SK-N-SH (cell line): Measurements from ENCODE around the gene BAG5. TPM values are rescaled to one million over a fixed set of nuclear protein-coding genes. Genes with fewer than 3 reads are reported as not detected.

Experiments used
- CTCF ChIA-PET: fragments of 300-600, 350-600 bp; formaldehyde crosslinking; extraction: SDS; loops from one replicate; lab custom pipeline; 2021; lab: Yijun Ruan, JAX
- POLR2A ChIA-PET: fragments of 350-600 bp; sonication (Branson Sonifier 250); formaldehyde crosslinking; extraction: SDS; loops from one replicate; lab custom pipeline; 2020; ENCODE audit warnings: antibody characterized with exemption, inconsistent platforms; lab: Yijun Ruan, JAX
- DNase-seq: peaks from one replicate; pipeline ENCODE4 v3.0.0; 2012
- H2AFZ ChIP-seq: fragments of 200-600 bp; sonication (generic); 2 replicates; pipeline ENCODE4 v1.8.1; 2016; ENCODE audit warnings: antibody characterized with exemption, mild to moderate bottlenecking, low read depth
- H3F3A ChIP-seq: fragments of 200-600 bp; sonication (generic); replicated peaks from 2 replicates; pipeline ENCODE3; 2016; ENCODE audit warnings: antibody characterized with exemption, mild to moderate bottlenecking; ENCODE audit not compliant: insufficient read depth
- H3K27ac ChIP-seq, 2 experiments: fragments of 200-500 bp in 1 of 2; fragments of 200-600 bp in 1 of 2; sonication (Bioruptor generic) in 1 of 2; sonication (generic), shearing (Covaris generic) in 1 of 2; 2 replicates each; pipeline versions ENCODE4 v1.5.1 to v1.6.1; 2014 to 2016; ENCODE audit warnings: low read depth in 2 of 2, inconsistent platforms in 1 of 2, low read length in 1 of 2, mild to moderate bottlenecking in 1 of 2, mixed read lengths in 1 of 2
- H3K27me3 ChIP-seq: fragments of 200-600 bp; sonication (generic), shearing (Covaris generic); 2 replicates; pipeline ENCODE4 v1.6.1; 2016; ENCODE audit warnings: mixed run types; ENCODE audit not compliant: insufficient read depth
- H3K36me3 ChIP-seq, 2 experiments: fragments of 200-500 bp in 1 of 2; fragments of 200-600 bp in 1 of 2; sonication (Bioruptor generic) in 1 of 2; sonication (generic) in 1 of 2; replicated peaks in 1 of 2; 2 replicates each; pipeline versions ENCODE3 to v1.5.1; 2014 to 2016; ENCODE audit warnings: low read length in 1 of 2, mild to moderate bottlenecking in 1 of 2; ENCODE audit not compliant: insufficient read depth in 2 of 2, control insufficient read depth in 1 of 2
- H3K4me1 ChIP-seq, 2 experiments: fragments of 200-500 bp in 1 of 2; fragments of 200-600 bp in 1 of 2; sonication (Bioruptor generic) in 1 of 2; sonication (generic), shearing (Covaris generic) in 1 of 2; 2 replicates each; pipeline versions ENCODE4 v1.5.1 to v1.6.1; 2014 to 2016; ENCODE audit warnings: low read depth in 1 of 2, low read length in 1 of 2, mixed run types in 1 of 2; ENCODE audit not compliant: insufficient read depth in 2 of 2, control insufficient read depth in 1 of 2
- H3K4me2 ChIP-seq: fragments of 200-600 bp; sonication (generic), shearing (Covaris generic); 2 replicates; pipeline ENCODE4 v1.6.1; 2017; ENCODE audit warnings: mixed run types
- H3K4me3 ChIP-seq, 2 experiments: fragments of 200-500 bp in 1 of 2; fragments of 200-600 bp in 1 of 2; sonication (Bioruptor generic) in 1 of 2; sonication (generic), shearing (Covaris generic) in 1 of 2; 2 replicates each; pipeline versions ENCODE4 v1.5.1 to v1.8.1; 2014 to 2016; ENCODE audit warnings: low read depth in 2 of 2, inconsistent platforms in 1 of 2, low read length in 1 of 2, mild to moderate bottlenecking in 1 of 2, mixed read lengths in 1 of 2, moderate library complexity in 1 of 2
- H3K79me2 ChIP-seq: fragments of 200-600 bp; sonication (generic); 2 replicates; pipeline ENCODE4 v1.8.1; 2017; ENCODE audit warnings: mild to moderate bottlenecking; ENCODE audit not compliant: insufficient read depth
- H3K9ac ChIP-seq: fragments of 200-600 bp; sonication (generic); 2 replicates; pipeline ENCODE4 v1.6.1; 2017; ENCODE audit warnings: mixed run types
- H3K9me2 ChIP-seq: fragments of 200-600 bp; sonication (generic); 2 replicates; pipeline ENCODE4 v1.6.1; 2017; ENCODE audit warnings: mixed run types
- H3K9me3 ChIP-seq: fragments of 200-600 bp; sonication (generic); 2 replicates; pipeline ENCODE4 v1.6.1; 2017; ENCODE audit warnings: mixed run types, mild to moderate bottlenecking, moderate library complexity
- H4K20me1 ChIP-seq: fragments of 200-600 bp; sonication (generic); 2 replicates; pipeline ENCODE4 v1.6.1; 2017; ENCODE audit warnings: mild to moderate bottlenecking, mixed run types; ENCODE audit not compliant: insufficient read depth
- CTCF ChIP-seq: fragments of 200-600 bp; sonication (generic); IDR thresholded peaks from 2 replicates; pipeline ENCODE4 v1.6.1; 2017; ENCODE audit warnings: antibody characterized with exemption, mild to moderate bottlenecking, moderate library complexity
- EP300 ChIP-seq, 2 experiments: IDR thresholded peaks; 2 replicates each; pipeline versions ENCODE4 v1.4.0 to v1.6.1; 2012; ENCODE audit warnings: borderline replicate concordance in 1 of 2, low read depth in 1 of 2, low read length in 1 of 2
- GABPA ChIP-seq: IDR thresholded peaks from 2 replicates; pipeline ENCODE4 v1.4.0; 2012; ENCODE audit warnings: low read depth, mild to moderate bottlenecking
- JUND ChIP-seq: IDR thresholded peaks from 2 replicates; pipeline ENCODE4 v1.4.0; 2012
- MEF2A ChIP-seq: IDR thresholded peaks from 2 replicates; pipeline ENCODE4 v1.4.0; 2012; ENCODE audit warnings: low read depth, borderline replicate concordance
- MXI1 ChIP-seq: IDR thresholded peaks from 2 replicates; pipeline ENCODE4 v1.6.1; 2012; ENCODE audit warnings: mild to moderate bottlenecking, low read depth, low read length, improper control_type of control experiment
- RCOR1 ChIP-seq: fragments of 150-350 bp; IDR thresholded peaks from 2 replicates; pipeline ENCODE4 v1.6.1; 2017; ENCODE audit warnings: antibody characterized with exemption, low read length
- REST ChIP-seq: IDR thresholded peaks from 2 replicates; pipeline ENCODE4 v1.6.1; 2012; ENCODE audit warnings: mild to moderate bottlenecking, low read depth, low read length, moderate library complexity
- RFX5 ChIP-seq: IDR thresholded peaks from 2 replicates; pipeline ENCODE4 v1.6.1; 2012; ENCODE audit warnings: mild to moderate bottlenecking, improper control_type of control experiment, low read length
- SIN3A ChIP-seq: IDR thresholded peaks from 2 replicates; pipeline ENCODE4 v1.6.1; 2012; ENCODE audit warnings: low read depth, mild to moderate bottlenecking, low read length, moderate library complexity, borderline replicate concordance
- TCF12 ChIP-seq: IDR thresholded peaks from 2 replicates; pipeline ENCODE4 v1.4.0; 2012
- USF2 ChIP-seq: fragments of 150-350 bp; IDR thresholded peaks from 2 replicates; pipeline ENCODE4 v1.6.1; 2017; ENCODE audit warnings: antibody characterized with exemption, low read length, low read depth, borderline replicate concordance
- YY1 ChIP-seq: IDR thresholded peaks from 2 replicates; pipeline ENCODE4 v1.4.0; 2012; ENCODE audit warnings: low read depth, mild to moderate bottlenecking
- WGBS: methylation state at CpG from one replicate; pipeline ENCODE4 v1.1.6; 2017; ENCODE audit warnings: low lambda C conversion rate; 5-methylcytosine and 5-hydroxymethylcytosine counted together
- polyA plus RNA-seq, 3 experiments: library from polyadenylated mRNA; depleted of rRNA; stranded (reverse); fragments of >200 nt; gene quantifications; 2 replicates each; pipeline ENCODE4 v1.2.3, GENCODE V29; 2012

Gene BAG5
- polyA plus RNA-seq, 1 of the 3 experiments (the other 2 are of a cell fraction): 5.2 TPM

- TF ChIP-seq REST: no peak
- no peak for TF ChIP-seq RFX5
- TF ChIP-seq MEF2A: no peak
- TF ChIP-seq USF2: no peak
- TF ChIP-seq GABPA: no peak
- TF ChIP-seq MXI1: no peak
- TF ChIP-seq CTCF: no peak
- TF ChIP-seq YY1: no peak
Observed at GRCh38 chr14:103545219-103545914, 17.1 kb downstream of the BAG5 start (continued).

GRCh38 chr14:103544388-103545218, 17.9 kb downstream of the BAG5 start:
- no peak overlapping the region for H3K9ac ChIP-seq
- H4K20me1 ChIP-seq: peaks cover 17% of the 10 kb centered on the region
- no peaks in the 10 kb centered on the region for H3K9me3 ChIP-seq
- H3K36me3 ChIP-seq: no peaks in the 10 kb centered on the region
- TF ChIP-seq RCOR1 (no peak), TCF12 (no peak), SIN3A (no peak), CTCF (no peak), EP300 (IDR thresholded peaks at IDR 0.05; ENCODE audit: borderline replicate concordance in 1 of 2, low read depth in 1 of 2, low read length in 1 of 2) (no peak), JUND (no peak), YY1 (no peak), USF2 (no peak)
- no peak overlapping the region for H3K27ac ChIP-seq
- no peak overlapping the region for H2AFZ ChIP-seq
- DNase-seq: peak; percentile 26
- no peak overlapping the region for H3K4me2 ChIP-seq
- no peaks in the 10 kb centered on the region for H3K9me2 ChIP-seq
- no peak overlapping the region for H3K4me3 ChIP-seq
- CTCF ChIA-PET: interaction anchor here (1.0 to 11.6 kb wide), 7 partner anchors 9 to 154 kb away, joined by 3 to 194 read pairs (median 37); partner anchors contain the start of gene CKB
- POLR2A ChIA-PET: interaction anchor here (3.9 kb wide), 1 partner anchor 22 kb away, joined by 19 read pairs; the partner anchor contains the start of gene CKB
- WGBS: 95% methylated on average over 19 of the region's 35 CpGs
- H3K27me3 ChIP-seq: no peaks in the 10 kb centered on the region
- H3K4me1 ChIP-seq: peaks cover 16 to 42% of the 10 kb centered on the region in 2 experiments; a peak in 3 of 4 replicates
- peaks cover 13% of the 10 kb centered on the region for H3F3A ChIP-seq
- peaks cover under 1% of the 10 kb centered on the region; the same call in 1 of the 2 replicates for H3K79me2 ChIP-seq
